Nephron progenitor cell (in vitro differentiated cells): ENCODE data around the gene ACER3.

Experiments used
- DNase-seq: peaks from one replicate; pipeline ENCODE4 v3.0.0; 2021
- H3K27ac Mint-ChIP-seq: 2 replicates; pipeline ENCODE4 v1.8.0; 2021; ENCODE audit warnings: mild to moderate bottlenecking, moderate library complexity, mixed read lengths
- H3K27me3 Mint-ChIP-seq: 2 replicates; pipeline ENCODE4 v1.8.0; 2021; ENCODE audit warnings: mild to moderate bottlenecking, low read depth, mixed read lengths; ENCODE audit not compliant: poor library complexity
- H3K36me3 Mint-ChIP-seq: 2 replicates; pipeline ENCODE4 v1.8.0; 2021; ENCODE audit warnings: low read depth, mixed read lengths
- H3K4me1 Mint-ChIP-seq: 2 replicates; pipeline ENCODE4 v1.8.0; 2021; ENCODE audit warnings: mixed read lengths
- H3K4me3 Mint-ChIP-seq: 2 replicates; pipeline ENCODE4 v1.8.0; 2021; ENCODE audit warnings: mild to moderate bottlenecking, moderate library complexity, mixed read lengths
- H3K9me3 Mint-ChIP-seq: 2 replicates; pipeline ENCODE4 v1.8.0; 2021; ENCODE audit warnings: mild to moderate bottlenecking, moderate library complexity, mixed read lengths
- TF ChIP-seq, protein P1 (sequence below): fragments of 200-600 bp; sonication (generic); IDR thresholded peaks from 2 replicates; pipeline ENCODE4 v1.5.0; 2021; ENCODE audit warnings: antibody characterized with exemption

The ACER3 gene

DNA sequence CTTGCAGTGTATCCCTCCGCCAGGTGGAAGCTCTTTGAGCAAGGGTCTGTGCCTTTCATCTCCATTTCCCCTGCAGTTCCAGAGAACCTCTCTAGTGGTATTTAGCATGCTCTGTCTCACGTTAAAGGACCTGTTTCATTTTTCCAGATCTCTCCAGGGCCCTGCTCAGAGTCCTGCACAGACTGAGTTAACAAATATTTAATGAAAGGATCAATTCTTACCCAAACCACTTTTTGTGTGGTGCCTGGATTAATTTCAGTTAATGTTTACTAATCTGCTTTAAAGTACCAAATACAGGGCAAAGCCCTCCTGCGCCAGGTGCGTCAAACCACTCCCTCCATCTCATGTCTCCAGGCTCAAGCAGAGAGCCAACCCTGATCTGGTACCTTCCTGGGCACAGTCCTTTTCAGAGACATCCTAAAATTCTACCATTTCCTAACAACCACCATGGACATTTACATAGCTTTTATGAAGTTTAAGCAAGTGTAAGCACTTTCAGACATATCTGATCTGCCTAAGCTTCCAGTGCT lies 18.7 kb upstream of the ACER3 start:
- Mint-ChIP-seq H3K27ac (no peak overlapping the region), H3K4me3 (no peak overlapping the region), H3K27me3 (peaks cover 13% of the 10 kb centered on the region), H3K9me3 (peaks cover 4% of the 10 kb centered on the region), H3K4me1 (peaks cover 18% of the 10 kb centered on the region), H3K36me3 (no peaks in the 10 kb centered on the region)
- TF ChIP-seq, protein P1, sequence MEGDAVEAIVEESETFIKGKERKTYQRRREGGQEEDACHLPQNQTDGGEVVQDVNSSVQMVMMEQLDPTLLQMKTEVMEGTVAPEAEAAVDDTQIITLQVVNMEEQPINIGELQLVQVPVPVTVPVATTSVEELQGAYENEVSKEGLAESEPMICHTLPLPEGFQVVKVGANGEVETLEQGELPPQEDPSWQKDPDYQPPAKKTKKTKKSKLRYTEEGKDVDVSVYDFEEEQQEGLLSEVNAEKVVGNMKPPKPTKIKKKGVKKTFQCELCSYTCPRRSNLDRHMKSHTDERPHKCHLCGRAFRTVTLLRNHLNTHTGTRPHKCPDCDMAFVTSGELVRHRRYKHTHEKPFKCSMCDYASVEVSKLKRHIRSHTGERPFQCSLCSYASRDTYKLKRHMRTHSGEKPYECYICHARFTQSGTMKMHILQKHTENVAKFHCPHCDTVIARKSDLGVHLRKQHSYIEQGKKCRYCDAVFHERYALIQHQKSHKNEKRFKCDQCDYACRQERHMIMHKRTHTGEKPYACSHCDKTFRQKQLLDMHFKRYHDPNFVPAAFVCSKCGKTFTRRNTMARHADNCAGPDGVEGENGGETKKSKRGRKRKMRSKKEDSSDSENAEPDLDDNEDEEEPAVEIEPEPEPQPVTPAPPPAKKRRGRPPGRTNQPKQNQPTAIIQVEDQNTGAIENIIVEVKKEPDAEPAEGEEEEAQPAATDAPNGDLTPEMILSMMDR = no peak
- DNase-seq = no peak

DNA sequence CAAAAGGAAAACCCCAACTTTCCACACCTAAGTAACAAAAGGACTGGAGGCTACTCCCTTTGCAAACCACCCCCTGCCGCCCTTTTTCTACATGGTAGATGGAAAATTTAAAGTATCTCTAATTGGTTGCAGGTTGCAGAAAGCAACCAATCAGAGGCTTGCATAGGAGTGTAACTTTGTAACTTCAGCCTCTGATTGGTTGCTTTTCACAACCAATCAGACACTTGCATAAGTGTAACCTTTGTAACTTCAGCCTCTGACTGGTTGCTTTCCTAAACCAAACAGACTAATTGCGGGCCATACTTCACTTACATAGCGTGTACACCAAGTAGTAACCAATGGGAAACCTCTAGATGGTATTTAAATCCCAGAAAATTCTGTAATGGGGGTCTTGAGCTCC lies 16.8 kb upstream of the ACER3 start:
- peaks cover 4% of the 10 kb centered on the region for H3K9me3 Mint-ChIP-seq

DNA sequence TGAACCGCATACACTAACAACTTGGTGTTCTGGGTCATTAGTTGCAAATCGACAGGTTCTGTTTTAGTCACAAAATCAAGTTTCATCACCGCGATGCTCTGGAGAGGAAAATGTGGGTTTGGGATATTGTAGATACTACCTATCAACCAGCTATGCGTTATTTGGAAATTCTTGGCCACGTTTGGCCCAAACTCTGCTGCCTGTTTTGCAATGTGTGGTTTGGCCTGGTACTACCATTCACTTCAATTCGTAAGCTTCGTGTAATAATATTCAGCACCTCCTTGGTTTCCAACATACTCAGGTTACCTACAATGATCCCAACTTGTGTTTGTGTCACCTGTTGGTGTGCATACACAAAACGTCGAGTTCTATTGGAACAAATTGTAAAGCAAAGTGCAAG lies 16.2 kb upstream of the ACER3 start:
- Mint-ChIP-seq H3K27ac (no peak overlapping the region), H3K4me3 (no peak overlapping the region), H3K4me1 (peaks cover 10% of the 10 kb centered on the region), H3K27me3 (peaks cover 8% of the 10 kb centered on the region), H3K36me3 (no peaks in the 10 kb centered on the region), H3K9me3 (peaks cover 4% of the 10 kb centered on the region)
- TF ChIP-seq, protein P1 = no peak
- DNase-seq = no peak

More for the DNA sequence above, 16.8 kb upstream of the ACER3 start:
- H3K27ac Mint-ChIP-seq = no peak overlapping the region
- peaks cover 13% of the 10 kb centered on the region for H3K4me1 Mint-ChIP-seq
- DNase-seq = no peak
- H3K27me3 Mint-ChIP-seq = peaks cover 9% of the 10 kb centered on the region
- no peak overlapping the region for H3K4me3 Mint-ChIP-seq
- TF ChIP-seq, protein P1 = no peak
- H3K36me3 Mint-ChIP-seq = no peaks in the 10 kb centered on the region

DNA sequence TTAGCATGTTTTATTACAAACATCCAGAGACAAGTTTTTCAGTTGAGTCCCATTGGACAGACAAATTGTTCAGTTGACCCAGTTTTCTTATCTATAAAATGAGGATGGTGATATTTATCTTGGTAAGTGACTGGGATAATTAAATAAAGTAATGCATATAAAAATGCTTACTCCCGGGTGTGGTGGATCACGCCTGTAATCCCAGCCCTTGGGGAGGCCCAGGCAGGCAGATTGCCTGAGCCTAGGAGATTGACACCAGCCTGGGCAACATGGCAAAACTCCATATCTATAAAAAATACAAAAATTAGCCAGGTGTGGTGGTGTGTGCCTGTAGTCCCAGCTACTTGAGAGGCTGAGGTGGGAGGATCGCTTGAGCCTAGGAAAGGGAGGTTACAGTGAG lies 15.6 kb upstream of the ACER3 start:
- Mint-ChIP-seq H3K27me3 (peaks cover 7% of the 10 kb centered on the region), H3K9me3 (peaks cover 4% of the 10 kb centered on the region), H3K27ac (no peak overlapping the region), H3K4me3 (no peak overlapping the region), H3K36me3 (no peaks in the 10 kb centered on the region), H3K4me1 (peaks cover 7% of the 10 kb centered on the region)
- no peak for DNase-seq
- TF ChIP-seq, protein P1 = no peak

DNA sequence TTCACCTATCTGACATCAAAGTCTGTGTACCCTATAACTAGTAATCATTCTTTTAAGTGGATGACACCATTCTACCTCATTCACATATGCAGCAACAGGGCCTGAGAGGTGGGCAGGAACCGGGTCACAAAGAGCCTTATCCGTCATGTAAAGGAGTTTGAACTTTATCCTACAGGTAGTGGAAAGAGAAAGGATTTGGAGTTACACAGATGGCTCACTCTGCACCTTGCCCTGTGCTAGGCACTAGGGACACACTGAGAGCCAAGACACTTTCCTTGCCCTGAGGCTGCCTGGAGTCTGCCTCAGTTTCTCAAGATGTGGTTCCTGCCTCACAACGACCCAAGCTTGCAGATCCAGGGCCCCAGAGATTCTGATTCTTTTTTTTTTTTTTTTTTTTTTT lies 14.3 kb upstream of the ACER3 start:
- peaks cover 6% of the 10 kb centered on the region for H3K4me1 Mint-ChIP-seq
- no peak for DNase-seq
- H3K27me3 Mint-ChIP-seq = peaks cover 4% of the 10 kb centered on the region
- no peak overlapping the region for H3K4me3 Mint-ChIP-seq
- no peaks in the 10 kb centered on the region for H3K36me3 Mint-ChIP-seq
- TF ChIP-seq, protein P1 = no peak
- H3K9me3 Mint-ChIP-seq = peaks cover 4% of the 10 kb centered on the region
- H3K27ac Mint-ChIP-seq = no peak overlapping the region

DNA sequence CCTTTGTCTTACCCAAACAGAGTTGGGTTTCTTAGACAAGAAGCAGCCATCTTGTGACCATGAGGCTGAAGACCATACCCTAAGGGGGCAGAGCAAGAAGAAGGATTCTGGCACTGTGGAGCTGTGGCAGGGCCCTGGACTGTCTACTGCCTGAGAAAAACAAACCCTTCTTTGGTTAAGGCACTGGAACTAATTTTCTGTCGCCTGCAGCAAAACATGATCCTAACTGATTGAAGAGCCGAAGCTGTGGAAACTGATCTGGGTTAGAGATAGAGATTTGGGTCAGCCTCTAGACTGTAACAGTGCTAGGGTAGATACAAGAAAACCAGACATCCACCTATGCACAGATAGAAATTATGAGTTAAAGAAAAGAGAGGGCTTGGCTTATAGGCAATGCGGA lies 11.3 kb upstream of the ACER3 start:
- Mint-ChIP-seq H3K27ac (peak overlapping the region; percentile 22), H3K4me3 (no peak overlapping the region), H3K27me3 (peaks cover 2% of the 10 kb centered on the region), H3K36me3 (no peaks in the 10 kb centered on the region), H3K4me1 (peaks cover 6% of the 10 kb centered on the region), H3K9me3 (no peaks in the 10 kb centered on the region)
- TF ChIP-seq, protein P1 = no peak
- DNase-seq = no peak
